ENCODE data around the gene TAS2R41.

GRCh38 chr7:143504215-143504936, 26.7 kb downstream of the TAS2R41 start:
- TF ChIP-seq CTCF (conservative IDR thresholded peaks at IDR 0.05; ENCODE audit: low read depth, low read length) = no peak
- TF ChIP-seq EZH2 (IDR thresholded peaks at IDR 0.05; ENCODE audit: borderline replicate concordance, low read depth, low read length, poor library complexity, severe bottlenecking) = no peak
